Vagina (tissue), 2 donors: ENCODE measurements around the gene MUC6. TPM values are rescaled to one million over a fixed set of nuclear protein-coding genes. Genes with fewer than 3 reads are reported as not detected.

Experiments
- DNase-seq, 2 donors: peaks; one replicate each; pipeline ENCODE4 v3.0.0-alpha.2; 2017; ENCODE audit errors: extremely low spot score in 2 of 2
- H3K27ac ChIP-seq: fragments of 200-600 bp; sonication (generic); one replicate; pipeline ENCODE4 v1.5.1; 2019
- H3K27me3 ChIP-seq: fragments of 200-600 bp; sonication (generic); one replicate; pipeline ENCODE4 v1.5.1; 2019
- H3K36me3 ChIP-seq, 2 donors: fragments of 200-600 bp; sonication (generic); one replicate each; pipeline ENCODE4 v1.5.1; 2017 to 2019
- H3K4me1 ChIP-seq: fragments of 200-600 bp; sonication (generic); one replicate; pipeline ENCODE4 v1.5.1; 2019
- H3K4me3 ChIP-seq, 2 donors: fragments of 200-600 bp; sonication (generic); 1 replicate in 1 of 2; 2 replicates in 1 of 2; pipeline ENCODE4 v1.5.1; 2016 to 2019
- H3K9me3 ChIP-seq: fragments of 200-600 bp; sonication (generic); one replicate; pipeline ENCODE4 v1.5.1; 2019
- CTCF ChIP-seq, 3 experiments: fragments of 450-650 bp in 2 of 3; fragments of 200-600 bp in 1 of 3; sonication (generic) in 1 of 3; IDR thresholded peaks; one replicate each; pipeline ENCODE4 v1.5.1; 2017 to 2019; ENCODE audit warnings: antibody characterized with exemption in 3 of 3, mild to moderate bottlenecking in 2 of 3, moderate library complexity in 2 of 3
- POLR2A ChIP-seq, 2 donors: fragments of 450-650 bp; IDR thresholded peaks; one replicate each; pipeline ENCODE4 v1.6.1; 2017; ENCODE audit warnings: antibody characterized with exemption in 2 of 2, mild to moderate bottlenecking in 2 of 2, moderate library complexity in 2 of 2
- POLR2AphosphoS5 ChIP-seq, 2 donors: sonication (generic); formaldehyde crosslinking; IDR thresholded peaks; one replicate each; pipeline ENCODE4 v1.9.0; 2017; ENCODE audit warnings: antibody characterized with exemption in 2 of 2, mild to moderate bottlenecking in 2 of 2, low read depth in 1 of 2; ENCODE audit not compliant: insufficient read depth in 1 of 2
- intact Hi-C: fragments of 100-400 bp; cut with DNase I; formaldehyde crosslinking; loops from one replicate; pipeline ENCODE4 v1.15.1; 2023
- total RNA-seq: library from RNA; depleted of rRNA; stranded (reverse); fragments of >200 nt; gene quantifications from one replicate; pipeline ENCODE4 v1.2.3, GENCODE V29; 2016

Gene MUC6
- total RNA-seq, 1 donor from 2014 or later, result not detected

GRCh38 chr11:1040428-1041148 lies 4.1 kb upstream of the MUC6 start:
- H3K27ac ChIP-seq, result no peak overlapping the region
- H3K4me1 ChIP-seq, result no peaks in the 10 kb centered on the region
- TF ChIP-seq POLR2A (IDR thresholded peaks at IDR 0.05), result no peak
- no peak for TF ChIP-seq POLR2AphosphoS5 (IDR thresholded peaks at IDR 0.05; ENCODE audit: insufficient read depth in 1 of 2, low read depth in 1 of 2)
- no peak for TF ChIP-seq CTCF (IDR thresholded peaks at IDR 0.05)
- intact Hi-C loops, result no loop called here
- H3K36me3 ChIP-seq, result no peaks in the 10 kb centered on the region
- no peaks in the 10 kb centered on the region for H3K9me3 ChIP-seq
- DNase-seq, result no peak
- no peak overlapping the region for H3K4me3 ChIP-seq
- no peaks in the 10 kb centered on the region for H3K27me3 ChIP-seq

- intact Hi-C loops, result no loop called here
- H3K9me3 ChIP-seq, result no peaks in the 10 kb centered on the region
- TF ChIP-seq POLR2A (IDR thresholded peaks at IDR 0.05), result no peak
- TF ChIP-seq POLR2AphosphoS5 (IDR thresholded peaks at IDR 0.05; ENCODE audit: insufficient read depth in 1 of 2, low read depth in 1 of 2), result no peak
- TF ChIP-seq CTCF (IDR thresholded peaks at IDR 0.05), result no peak
- no peaks in the 10 kb centered on the region for H3K36me3 ChIP-seq
- no peak overlapping the region for H3K4me3 ChIP-seq
- no peaks in the 10 kb centered on the region for H3K4me1 ChIP-seq
- no peak for DNase-seq
- no peaks in the 10 kb centered on the region for H3K27me3 ChIP-seq
- no peak overlapping the region for H3K27ac ChIP-seq
These were observed 3.2 kb upstream of the MUC6 start for GRCh38 chr11:1039481-1040427.

GRCh38 chr11:1038921-1039320 lies 2.4 kb upstream of the MUC6 start:
- H3K36me3 ChIP-seq, result no peaks in the 10 kb centered on the region
- H3K4me3 ChIP-seq, result no peak overlapping the region
- H3K4me1 ChIP-seq, result no peaks in the 10 kb centered on the region
- intact Hi-C loops, result no loop called here
- DNase-seq, result no peak
- TF ChIP-seq POLR2A (IDR thresholded peaks at IDR 0.05), result no peak
- no peak for TF ChIP-seq CTCF (IDR thresholded peaks at IDR 0.05)
- TF ChIP-seq POLR2AphosphoS5 (IDR thresholded peaks at IDR 0.05; ENCODE audit: insufficient read depth in 1 of 2, low read depth in 1 of 2), result no peak
- no peak overlapping the region for H3K27ac ChIP-seq
- no peaks in the 10 kb centered on the region for H3K27me3 ChIP-seq
- H3K9me3 ChIP-seq, result no peaks in the 10 kb centered on the region

GRCh38 chr11:1038361-1038760 lies 1.8 kb upstream of the MUC6 start:
- Histone ChIP-seq H3K36me3 (no peaks in the 10 kb centered on the region), H3K9me3 (no peaks in the 10 kb centered on the region), H3K4me1 (no peaks in the 10 kb centered on the region), H3K4me3 (no peak overlapping the region), H3K27ac (no peak overlapping the region), H3K27me3 (no peaks in the 10 kb centered on the region)
- TF ChIP-seq POLR2AphosphoS5 (IDR thresholded peaks at IDR 0.05; ENCODE audit: insufficient read depth in 1 of 2, low read depth in 1 of 2), result no peak
- no peak for TF ChIP-seq POLR2A (IDR thresholded peaks at IDR 0.05)
- no peak for TF ChIP-seq CTCF (IDR thresholded peaks at IDR 0.05)
- intact Hi-C loops, result no loop called here
- DNase-seq, result no peak
